Thoracic aorta (tissue), 2 donors: ENCODE results near the gene STEAP1. TPM values are rescaled to one million over a fixed set of nuclear protein-coding genes. Genes with fewer than 3 reads are reported as not detected.
"Not testable (repeated sequence)": the region's sequence is repeated elsewhere in the genome, so short reads cannot be mapped to it uniquely, and the experiment has no call there.

Source experiments
- ATAC-seq: fragments of 150-250 bp; one replicate; pipeline ENCODE4 v1.8.0; 2017; ENCODE audit warnings: low read depth; ENCODE audit not compliant: insufficient number of reproducible peaks, low FRiP score
- DNase-seq: peaks from one replicate; pipeline ENCODE4 v3.0.0-alpha.2; 2020; ENCODE audit warnings: low spot score
- H3K27ac ChIP-seq, 2 donors: fragments of 200-600 bp; sonication (generic); 1 replicate in 1 of 2; 2 replicates in 1 of 2; pipeline ENCODE4 v1.5.1; 2016; ENCODE audit warnings: mild to moderate bottlenecking in 2 of 2, moderate library complexity in 2 of 2
- H3K27me3 ChIP-seq: fragments of 200-600 bp; sonication (generic); replicated peaks from 2 replicates; pipeline ENCODE4 v1.6.0; 2016; ENCODE audit warnings: mild to moderate bottlenecking; ENCODE audit not compliant: insufficient read depth
- H3K36me3 ChIP-seq: fragments of 200-600 bp; sonication (generic); one replicate; pipeline ENCODE4 v1.5.1; 2016
- H3K4me1 ChIP-seq, 2 donors: fragments of 200-600 bp; sonication (generic); 1 replicate in 1 of 2; 2 replicates in 1 of 2; pipeline versions ENCODE4 v1.5.1 to v1.6.0; 2016; ENCODE audit warnings: low read depth in 2 of 2, mild to moderate bottlenecking in 1 of 2; ENCODE audit not compliant: control insufficient read depth in 1 of 2
- H3K4me3 ChIP-seq: fragments of 200-600 bp; sonication (generic); 2 replicates; pipeline ENCODE4 v1.5.1; 2016; ENCODE audit warnings: mild to moderate bottlenecking
- H3K9me3 ChIP-seq: fragments of 200-600 bp; sonication (generic); 2 replicates; pipeline ENCODE4 v1.5.1; 2016
- total RNA-seq, 2 donors: library from RNA; depleted of rRNA; stranded (reverse); fragments of >200 nt; gene quantifications; one replicate each; pipeline versions ENCODE4 v1.1.0 to v1.2.3, GENCODE V29; 2016
- TF ChIP-seq, protein P1 (sequence below): fragments of 200-600 bp; sonication (generic); IDR thresholded peaks from one replicate; pipeline ENCODE4 v1.5.1; 2019; ENCODE audit warnings: antibody characterized with exemption

STEAP1 gene
- total RNA-seq, 2 donors from 2014 or later, result 15.6 to 26.5 TPM

DNA sequence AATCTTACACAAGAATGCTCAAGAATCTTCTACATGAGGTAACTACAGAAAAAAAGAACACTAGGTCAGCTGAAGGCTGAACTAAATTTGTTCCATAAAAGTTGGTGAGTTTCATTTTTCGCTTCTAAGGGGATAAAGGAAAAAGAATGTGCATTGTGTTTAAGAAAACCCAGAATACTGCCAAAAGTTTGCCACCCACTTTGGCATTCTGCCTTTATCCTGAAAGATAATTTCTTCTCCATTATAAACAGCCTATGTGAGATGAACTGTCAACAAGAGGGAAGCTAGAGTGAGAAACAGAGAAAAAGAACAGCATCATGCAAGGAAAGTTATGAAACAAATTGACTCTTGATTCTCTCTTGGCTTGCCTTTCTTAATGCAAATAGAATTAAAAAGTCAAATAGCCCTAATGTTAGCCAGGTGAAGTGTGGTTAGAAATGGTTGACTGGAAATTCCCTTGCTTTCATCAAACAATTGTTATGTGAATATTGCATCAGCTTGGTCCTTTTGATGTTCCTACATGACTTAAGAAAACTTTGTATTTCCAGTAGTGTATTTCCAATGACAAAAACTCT, 25.8 kb downstream of the STEAP1 start:
- no peak for ATAC-seq
- H3K4me3 ChIP-seq, result no peak overlapping the region
- H3K27ac ChIP-seq, result no peak overlapping the region
- no peaks in the 10 kb centered on the region for H3K36me3 ChIP-seq
- H3K27me3 ChIP-seq, result no peaks in the 10 kb centered on the region
- TF ChIP-seq, protein P1, sequence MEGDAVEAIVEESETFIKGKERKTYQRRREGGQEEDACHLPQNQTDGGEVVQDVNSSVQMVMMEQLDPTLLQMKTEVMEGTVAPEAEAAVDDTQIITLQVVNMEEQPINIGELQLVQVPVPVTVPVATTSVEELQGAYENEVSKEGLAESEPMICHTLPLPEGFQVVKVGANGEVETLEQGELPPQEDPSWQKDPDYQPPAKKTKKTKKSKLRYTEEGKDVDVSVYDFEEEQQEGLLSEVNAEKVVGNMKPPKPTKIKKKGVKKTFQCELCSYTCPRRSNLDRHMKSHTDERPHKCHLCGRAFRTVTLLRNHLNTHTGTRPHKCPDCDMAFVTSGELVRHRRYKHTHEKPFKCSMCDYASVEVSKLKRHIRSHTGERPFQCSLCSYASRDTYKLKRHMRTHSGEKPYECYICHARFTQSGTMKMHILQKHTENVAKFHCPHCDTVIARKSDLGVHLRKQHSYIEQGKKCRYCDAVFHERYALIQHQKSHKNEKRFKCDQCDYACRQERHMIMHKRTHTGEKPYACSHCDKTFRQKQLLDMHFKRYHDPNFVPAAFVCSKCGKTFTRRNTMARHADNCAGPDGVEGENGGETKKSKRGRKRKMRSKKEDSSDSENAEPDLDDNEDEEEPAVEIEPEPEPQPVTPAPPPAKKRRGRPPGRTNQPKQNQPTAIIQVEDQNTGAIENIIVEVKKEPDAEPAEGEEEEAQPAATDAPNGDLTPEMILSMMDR, result no peak
- H3K4me1 ChIP-seq, result no peaks in the 10 kb centered on the region
- no peak for DNase-seq
- no peaks in the 10 kb centered on the region for H3K9me3 ChIP-seq

DNA sequence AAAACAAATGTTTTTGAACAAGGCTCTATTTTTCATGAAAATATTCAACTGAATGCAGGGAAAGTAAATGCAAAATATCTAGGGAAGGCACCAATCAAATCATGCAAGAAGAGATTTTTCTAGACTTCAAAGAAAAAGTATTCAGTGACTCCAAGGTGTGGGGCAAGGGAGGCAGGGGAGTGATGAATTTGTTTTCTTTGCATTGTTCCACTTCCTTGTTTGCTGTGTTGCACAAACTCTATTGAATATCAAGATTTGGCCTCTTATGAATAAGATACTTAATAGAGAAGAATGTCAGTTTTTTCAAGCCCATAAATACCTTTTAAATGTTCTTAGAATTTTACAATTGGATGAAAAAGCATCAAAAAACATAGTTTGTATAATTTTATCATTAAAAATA, 26.4 kb downstream of the STEAP1 start:
- DNase-seq, result no peak
- ATAC-seq, result no peak
- no peaks in the 10 kb centered on the region for H3K4me1 ChIP-seq
- no peaks in the 10 kb centered on the region for H3K9me3 ChIP-seq
- no peaks in the 10 kb centered on the region for H3K27me3 ChIP-seq
- H3K4me3 ChIP-seq, result no peak overlapping the region
- H3K36me3 ChIP-seq, result no peaks in the 10 kb centered on the region
- H3K27ac ChIP-seq, result no peak overlapping the region
- TF ChIP-seq, protein P1, result no peak

GRCh38 chr7:90181485-90181884, 27.2 kb downstream of the STEAP1 start:
- Histone ChIP-seq H3K27ac (no peak overlapping the region), H3K27me3 (no peaks in the 10 kb centered on the region), H3K4me3 (no peak overlapping the region), H3K36me3 (no peaks in the 10 kb centered on the region), H3K9me3 (no peaks in the 10 kb centered on the region), H3K4me1 (no peaks in the 10 kb centered on the region)
- TF ChIP-seq, protein P1, result no peak
- DNase-seq (no peak), ATAC-seq (no peak)

GRCh38 chr7:90186290-90186689, 32.0 kb downstream of the STEAP1 start:
- not testable (repeated sequence) for H3K9me3 ChIP-seq, DNase-seq, H3K4me3 ChIP-seq, H3K36me3 ChIP-seq, H3K27ac ChIP-seq, ATAC-seq, H3K27me3 ChIP-seq, H3K4me1 ChIP-seq

- no peak overlapping the region for H3K27ac ChIP-seq
- no peaks in the 10 kb centered on the region for H3K4me1 ChIP-seq
- ATAC-seq (no peak), DNase-seq (no peak)
- no peaks in the 10 kb centered on the region for H3K9me3 ChIP-seq
- no peaks in the 10 kb centered on the region for H3K36me3 ChIP-seq
- H3K27me3 ChIP-seq, result no peaks in the 10 kb centered on the region
- H3K4me3 ChIP-seq, result no peak overlapping the region
- TF ChIP-seq, protein P1, result no peak
These were observed 33.3 kb downstream of the STEAP1 start for GRCh38 chr7:90187507-90188050.

- DNase-seq (no peak), ATAC-seq (no peak)
- TF ChIP-seq, protein P1, result no peak
- no peaks in the 10 kb centered on the region for H3K4me1 ChIP-seq
- no peak overlapping the region for H3K27ac ChIP-seq
- H3K36me3 ChIP-seq, result no peaks in the 10 kb centered on the region
- H3K27me3 ChIP-seq, result no peaks in the 10 kb centered on the region
- H3K9me3 ChIP-seq, result no peaks in the 10 kb centered on the region
- no peak overlapping the region for H3K4me3 ChIP-seq
These were observed 34.0 kb downstream of the STEAP1 start for GRCh38 chr7:90188281-90188680.
